Activated CD4-positive, alpha-beta T cell treated with anti-CD3 and anti-CD28 coated beads, Interleukin-10, Interleukin-2, amounts not matched to agents 100 ng/mL and 50 ng/mL, durations not matched to agents 16 hours and 8 hours (primary cell): Measurements from ENCODE around the gene SUMF2.
"Not testable (repeated sequence)": the region's sequence is repeated elsewhere in the genome, so short reads cannot be mapped to it uniquely, and the experiment has no call there.

Source experiments
- DNase-seq: peaks from one replicate; pipeline ENCODE4 v3.0.0-alpha.2; 2020

Gene SUMF2

DNA sequence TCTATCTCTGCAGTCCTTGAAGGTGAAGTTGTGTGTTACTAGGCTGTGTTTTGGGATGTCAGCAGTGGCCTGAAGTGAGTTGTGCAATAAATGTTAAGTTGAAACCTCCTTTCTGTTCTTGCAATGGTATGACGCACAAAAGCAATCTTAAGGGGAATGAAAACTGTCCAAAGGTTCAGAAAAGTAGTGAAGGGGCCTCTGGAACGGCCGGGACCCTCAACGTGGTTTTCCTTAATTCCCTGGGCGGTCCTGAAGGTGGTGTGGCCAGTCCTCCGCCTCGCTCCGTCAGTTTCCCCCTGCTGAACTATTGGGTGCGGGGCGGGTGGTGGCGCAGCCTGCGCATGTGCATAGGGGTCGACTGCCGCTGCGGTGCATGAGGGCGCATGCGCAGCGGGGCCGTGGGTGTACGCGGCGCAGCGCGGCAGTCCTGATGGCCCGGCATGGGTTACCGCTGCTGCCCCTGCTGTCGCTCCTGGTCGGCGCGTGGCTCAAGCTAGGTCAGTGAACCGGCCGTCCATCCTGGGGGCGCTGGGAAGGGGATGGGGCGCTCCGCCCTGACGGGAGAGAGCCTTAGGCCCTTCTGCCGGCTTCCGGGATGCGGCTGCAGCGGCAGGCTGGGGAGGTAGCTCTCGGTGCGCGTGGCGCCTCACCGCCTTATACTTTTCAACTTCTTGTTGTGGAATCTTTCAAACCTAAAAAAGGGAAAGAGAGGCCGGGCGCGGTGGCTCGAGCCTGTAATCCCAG, at the start of gene SUMF2:
Gene SUMF2 (plus strand): TSS at position 405 of the 744 bp plus-strand sequence. CDS start 26 bp downstream, at position 431.
- DNase-seq: peak; percentile 93

- not testable (repeated sequence) for DNase-seq
These were observed 47.1 kb upstream of the SUMF2 start for GRCh38 chr7:56017015-56017414.

- no peak for DNase-seq
These were observed 44.6 kb upstream of the SUMF2 start for GRCh38 chr7:56019501-56019900.

GRCh38 chr7:56023500-56023899, 40.6 kb upstream of the SUMF2 start:
- no peak for DNase-seq

- DNase-seq: no peak
These were observed 37.5 kb upstream of the SUMF2 start for GRCh38 chr7:56026538-56026937.

DNA sequence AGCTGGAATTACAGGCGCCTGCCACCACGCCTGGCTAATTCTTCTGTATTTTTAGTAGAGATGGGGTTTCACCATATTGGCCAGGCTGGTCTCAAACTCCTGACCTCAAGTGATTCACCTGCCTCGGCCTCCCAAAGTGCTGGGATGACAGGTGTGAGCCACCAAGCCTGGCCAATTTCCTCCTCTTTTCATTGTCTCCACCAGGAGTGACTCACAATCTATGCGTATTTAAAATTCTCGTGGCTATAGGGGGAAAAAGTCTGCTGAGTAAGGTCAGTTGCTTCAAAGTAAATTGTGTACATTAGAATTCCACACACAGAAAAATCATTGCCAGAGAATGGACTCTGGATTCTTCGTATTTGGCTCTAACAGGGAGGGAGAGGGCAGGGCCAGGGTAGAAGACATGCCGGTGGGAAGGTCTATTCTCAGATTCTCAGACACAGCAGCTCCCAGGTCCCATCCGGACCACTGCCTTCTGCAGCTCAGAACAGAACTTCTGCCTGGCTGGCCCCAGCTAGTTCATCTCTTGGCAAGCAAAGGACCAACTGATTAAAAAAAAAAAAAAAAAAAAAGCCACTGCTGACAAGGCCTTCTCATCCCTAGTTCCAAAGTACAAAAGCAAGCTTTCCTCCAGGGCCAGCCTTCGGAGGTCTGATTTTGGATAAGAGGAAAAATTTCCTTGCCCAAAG, 35.0 kb upstream of the SUMF2 start:
- DNase-seq: no peak

- no peak for DNase-seq
These were observed 33.7 kb upstream of the SUMF2 start for GRCh38 chr7:56030340-56030739.

DNA sequence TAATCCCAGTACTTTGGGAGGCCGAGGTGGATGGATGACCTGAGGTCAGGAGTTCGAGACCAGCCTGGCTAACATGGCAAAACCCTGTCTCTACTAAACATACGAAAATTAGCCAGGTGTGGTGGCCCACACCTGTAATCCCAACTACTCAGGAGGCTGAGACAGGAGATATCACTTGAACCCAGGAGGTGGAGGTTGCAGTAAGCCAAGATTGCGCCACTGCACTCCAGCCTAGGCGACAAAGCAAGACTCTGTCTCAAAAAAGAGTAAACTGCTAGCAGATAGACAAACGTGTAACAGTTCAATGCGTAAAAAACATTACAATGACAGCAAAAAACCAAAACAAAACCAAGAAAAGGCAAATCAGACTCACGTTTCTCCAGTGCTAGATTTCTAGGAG, 32.5 kb upstream of the SUMF2 start:
- not testable (repeated sequence) for DNase-seq

DNA sequence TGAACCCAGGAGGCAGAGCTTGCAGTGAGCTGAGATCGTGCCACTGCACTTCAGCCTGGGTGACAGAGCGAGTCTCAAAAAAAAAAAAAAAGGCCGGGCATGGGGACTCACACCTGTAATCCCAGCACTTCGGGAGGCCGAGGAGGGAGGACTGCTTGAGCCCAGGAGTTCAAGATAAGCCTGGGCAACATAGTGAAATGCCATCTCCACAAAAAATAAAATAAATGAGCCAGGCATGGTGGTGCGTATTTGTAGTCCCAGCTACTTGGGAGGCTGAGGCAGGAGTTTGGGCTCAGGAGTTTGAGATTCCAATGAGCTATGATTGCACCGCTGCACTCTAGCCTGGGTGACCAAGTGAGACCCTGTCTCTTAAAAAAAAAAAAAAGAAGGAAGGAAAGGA, 31.5 kb upstream of the SUMF2 start:
- not testable (repeated sequence) for DNase-seq

- peak; percentile 89 for DNase-seq
These were observed 30.2 kb upstream of the SUMF2 start for GRCh38 chr7:56033671-56034432.

- no peak for DNase-seq
These were observed 23.4 kb upstream of the SUMF2 start for GRCh38 chr7:56040730-56041129.

GRCh38 chr7:56045758-56046157, 18.3 kb upstream of the SUMF2 start:
- DNase-seq: not testable (repeated sequence)

DNA sequence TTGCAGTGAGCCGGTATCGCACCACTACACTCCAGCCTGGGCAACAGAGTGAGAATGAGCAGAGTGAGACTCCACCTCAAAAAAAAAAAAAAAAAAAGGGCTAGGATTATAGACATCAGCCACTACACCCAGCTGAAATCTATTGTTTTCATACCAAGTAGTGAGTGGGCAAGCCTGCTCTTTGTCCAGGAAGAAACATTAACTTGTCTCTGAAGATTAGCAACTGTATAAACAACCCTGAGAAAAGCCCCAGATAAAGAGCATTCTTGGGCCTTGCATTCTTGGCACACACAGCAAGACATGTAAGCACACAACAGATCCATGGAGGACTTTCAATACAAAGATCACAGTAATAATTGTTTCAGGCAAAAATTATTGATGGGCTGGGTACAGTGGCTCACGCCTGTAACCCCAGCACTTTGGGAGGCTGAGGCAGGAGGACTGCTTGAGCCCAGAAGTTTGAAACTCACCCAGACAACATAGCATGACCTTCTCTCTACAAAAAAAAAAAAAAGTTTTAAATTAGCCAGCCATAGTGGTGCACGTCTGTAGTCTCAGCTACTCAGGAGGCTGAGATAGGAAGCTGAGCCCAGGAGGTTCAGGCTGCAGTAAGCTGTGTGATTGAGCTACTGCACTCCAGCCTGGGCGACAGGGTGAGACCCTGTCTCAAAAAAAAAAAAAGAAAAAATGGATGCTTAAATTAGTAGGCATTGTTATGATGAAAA, 17.2 kb upstream of the SUMF2 start:
- DNase-seq: no peak

DNA sequence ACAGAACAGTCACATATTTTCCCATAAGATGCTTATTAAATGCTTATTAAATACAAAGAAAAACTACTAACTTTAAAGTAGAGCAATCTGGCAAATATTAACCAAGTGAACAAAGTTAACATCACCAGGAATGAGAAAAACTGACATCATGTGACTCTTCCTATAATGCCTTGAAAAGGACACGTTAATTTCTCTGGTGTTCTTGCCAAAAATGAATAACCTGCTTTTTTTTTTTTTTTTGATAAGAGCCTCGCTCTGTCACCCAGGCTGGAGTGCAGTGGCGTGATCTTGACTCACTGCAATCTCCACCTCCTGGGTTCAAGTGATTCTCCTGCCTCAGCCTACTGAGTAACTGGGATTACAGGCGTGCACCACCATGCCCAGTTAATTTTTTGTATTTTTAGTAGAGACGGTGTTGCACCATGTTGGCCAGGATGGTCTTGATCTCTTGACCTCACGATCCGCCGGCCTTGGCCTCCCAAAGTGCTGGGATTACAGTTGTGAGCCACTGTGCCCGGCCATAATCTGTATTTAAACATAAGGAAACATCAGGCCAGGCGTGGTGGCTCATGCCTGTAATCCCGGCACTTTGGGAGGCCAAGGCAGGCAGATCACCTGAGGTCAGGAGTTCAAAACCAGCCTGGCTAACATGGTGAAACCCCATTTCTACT, 16.5 kb upstream of the SUMF2 start:
- DNase-seq: not testable (repeated sequence)

DNA sequence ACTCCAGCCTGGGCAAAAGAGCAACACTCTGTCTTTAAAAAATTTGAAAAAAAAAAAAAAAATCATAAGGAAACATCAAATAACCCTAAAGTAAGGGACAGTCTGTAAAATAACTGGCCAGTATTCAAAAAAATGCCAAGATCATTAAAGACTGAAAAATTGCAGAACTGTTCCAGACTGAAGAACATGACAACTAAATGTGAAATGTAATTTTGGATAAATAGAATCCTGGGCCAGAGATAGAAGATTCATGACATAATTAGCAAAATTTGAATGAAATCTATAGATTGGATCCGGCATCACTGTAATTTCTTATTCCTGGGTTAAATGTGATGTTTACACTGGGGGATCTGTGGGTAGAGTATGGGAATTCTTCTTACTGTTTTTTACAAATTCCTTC, 15.8 kb upstream of the SUMF2 start:
- DNase-seq: no peak

DNA sequence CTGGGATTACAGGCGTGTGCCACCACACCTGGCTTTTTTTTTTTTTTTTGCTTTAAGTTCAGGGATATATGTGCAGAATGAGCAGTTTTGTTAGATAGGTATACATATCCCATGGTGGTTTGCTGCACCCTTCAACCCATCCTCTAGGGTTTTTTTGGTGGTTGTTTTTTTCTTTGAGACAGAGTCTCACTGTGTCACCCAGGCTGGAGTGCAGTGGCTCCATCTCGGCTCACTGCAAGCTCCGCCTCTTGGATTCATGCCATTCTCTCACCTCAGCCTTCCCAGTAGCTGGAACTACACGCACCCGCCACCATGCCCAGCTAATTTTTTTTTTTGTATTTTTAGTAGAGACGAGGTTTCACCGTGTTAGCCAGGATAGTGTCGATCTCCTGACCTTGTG, 15.3 kb upstream of the SUMF2 start:
- peak; percentile 4 for DNase-seq

- no peak for DNase-seq
These were observed 13.1 kb upstream of the SUMF2 start for GRCh38 chr7:56051053-56051338.

DNA sequence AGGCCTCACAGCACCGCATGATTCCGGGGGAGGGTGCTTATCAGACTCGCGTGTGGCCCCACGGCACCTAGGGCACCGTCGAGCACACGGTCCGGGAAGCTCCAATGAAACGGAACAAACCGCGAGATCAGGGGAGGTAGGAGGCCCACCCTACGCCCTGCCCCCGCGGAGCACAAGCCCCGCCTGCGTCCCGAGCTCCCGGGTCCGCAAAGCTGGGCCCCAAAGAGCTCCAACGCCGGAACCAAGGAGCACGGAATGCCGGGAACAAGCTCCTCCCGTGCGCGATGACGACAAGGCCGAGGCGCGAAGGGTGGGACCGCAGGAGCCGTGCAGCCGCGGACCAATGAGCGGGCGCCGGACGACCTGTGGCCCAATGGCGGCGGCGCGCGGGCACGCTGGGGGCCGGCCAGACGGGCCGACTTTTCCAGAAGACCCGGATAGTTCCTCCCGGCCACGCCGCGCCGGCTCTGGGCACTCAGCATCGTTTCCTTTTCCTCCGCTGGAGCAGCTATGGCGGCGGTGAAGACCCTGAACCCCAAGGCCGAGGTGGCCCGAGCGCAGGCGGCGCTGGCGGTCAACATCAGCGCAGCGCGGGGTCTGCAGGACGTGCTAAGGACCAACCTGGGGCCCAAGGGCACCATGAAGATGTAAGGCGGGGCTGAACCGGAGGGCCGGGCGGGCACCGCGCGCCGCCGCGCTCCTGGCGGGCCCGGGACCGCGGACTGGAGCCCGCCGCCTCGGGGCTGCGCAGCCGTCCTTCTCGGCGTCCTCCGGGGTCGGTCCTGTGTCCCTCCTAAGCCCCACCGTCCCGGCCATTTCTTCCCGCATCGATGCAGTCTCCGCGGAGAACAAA, 12.5 kb upstream of the SUMF2 start, which contains the start of the genes CCT6A and PSPH:
Gene CCT6A (plus strand): TSS at position 427 of the 853 bp plus-strand sequence. CDS start 84 bp downstream, at position 511.
Gene PSPH (minus strand): TSS at position 106 of the 853 bp plus-strand sequence. CDS start 30,232 bp downstream, outside the sequence.
- DNase-seq: peak; percentile 98

- no peak for DNase-seq
These were observed 10.7 kb upstream of the SUMF2 start for GRCh38 chr7:56053379-56053778.

GRCh38 chr7:56053993-56054392, 10.1 kb upstream of the SUMF2 start:
- DNase-seq: no peak

DNA sequence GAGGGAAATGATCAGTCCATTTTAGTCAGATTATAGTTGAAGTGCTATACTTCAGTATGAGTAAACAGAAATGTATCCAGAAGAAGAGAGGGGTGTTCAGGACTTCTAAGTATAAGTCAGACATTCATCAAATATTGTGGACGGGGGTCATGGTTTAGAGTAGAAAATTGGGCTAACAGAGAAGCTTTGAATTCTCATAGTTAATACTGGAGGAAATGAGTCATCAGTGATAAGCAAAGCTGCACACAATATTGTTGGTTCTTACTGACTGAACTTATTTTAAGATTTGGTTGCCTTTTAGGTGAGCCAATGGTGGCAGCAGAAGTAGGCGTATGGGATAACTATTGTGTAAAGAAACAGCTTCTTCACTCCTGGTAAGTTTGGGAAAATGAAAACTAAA, 1.7 kb upstream of the SUMF2 start:
- peak; percentile 36 for DNase-seq
